ENCODE measurements around the gene CIZ1.

DNA sequence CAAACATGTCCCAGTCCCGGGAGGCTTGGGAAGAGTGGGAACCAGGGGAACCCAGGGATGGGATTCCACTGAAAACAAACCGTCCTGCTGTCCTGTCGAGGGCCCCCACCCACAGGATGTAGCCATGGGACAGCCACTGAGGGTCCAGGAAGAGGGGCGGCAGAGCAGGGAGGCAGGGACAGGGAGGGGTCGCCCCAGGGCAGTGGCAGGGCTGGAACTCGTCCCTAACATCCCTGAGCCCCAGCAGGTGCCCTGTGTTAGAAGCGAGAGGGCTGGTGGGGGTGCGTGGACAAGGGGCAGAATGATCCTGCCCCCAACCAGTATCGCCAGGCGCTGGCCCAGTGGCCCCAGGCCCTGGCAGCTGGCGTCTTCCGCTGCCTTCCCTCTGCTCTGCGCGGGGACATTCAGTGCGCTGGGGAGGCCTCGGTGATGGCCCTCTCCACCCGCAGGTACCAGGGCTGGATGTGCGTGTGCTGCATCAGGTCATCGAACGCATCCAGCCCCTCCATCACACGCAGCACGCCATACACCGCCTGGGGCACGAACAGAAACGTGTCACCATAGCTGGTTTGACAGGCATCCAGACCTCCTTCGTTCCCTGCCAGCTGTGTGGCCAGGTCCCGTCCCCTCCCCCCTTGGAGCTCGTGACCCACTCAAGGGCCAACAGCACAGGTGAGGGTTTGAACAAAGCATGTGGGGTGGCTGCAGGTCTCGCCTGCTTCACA is 70.5 kb downstream of the CIZ1 start:
- TF ChIP-seq, protein P1, sequence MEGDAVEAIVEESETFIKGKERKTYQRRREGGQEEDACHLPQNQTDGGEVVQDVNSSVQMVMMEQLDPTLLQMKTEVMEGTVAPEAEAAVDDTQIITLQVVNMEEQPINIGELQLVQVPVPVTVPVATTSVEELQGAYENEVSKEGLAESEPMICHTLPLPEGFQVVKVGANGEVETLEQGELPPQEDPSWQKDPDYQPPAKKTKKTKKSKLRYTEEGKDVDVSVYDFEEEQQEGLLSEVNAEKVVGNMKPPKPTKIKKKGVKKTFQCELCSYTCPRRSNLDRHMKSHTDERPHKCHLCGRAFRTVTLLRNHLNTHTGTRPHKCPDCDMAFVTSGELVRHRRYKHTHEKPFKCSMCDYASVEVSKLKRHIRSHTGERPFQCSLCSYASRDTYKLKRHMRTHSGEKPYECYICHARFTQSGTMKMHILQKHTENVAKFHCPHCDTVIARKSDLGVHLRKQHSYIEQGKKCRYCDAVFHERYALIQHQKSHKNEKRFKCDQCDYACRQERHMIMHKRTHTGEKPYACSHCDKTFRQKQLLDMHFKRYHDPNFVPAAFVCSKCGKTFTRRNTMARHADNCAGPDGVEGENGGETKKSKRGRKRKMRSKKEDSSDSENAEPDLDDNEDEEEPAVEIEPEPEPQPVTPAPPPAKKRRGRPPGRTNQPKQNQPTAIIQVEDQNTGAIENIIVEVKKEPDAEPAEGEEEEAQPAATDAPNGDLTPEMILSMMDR (IDR thresholded peaks at IDR 0.05), result no peak
- no peak for TF ChIP-seq EZH2 (IDR thresholded peaks at IDR 0.05)
- no peak for TF ChIP-seq EZH2phosphoT487 (IDR thresholded peaks at IDR 0.05)

Data from neural progenitor cell (in vitro differentiated cells).